Neural cell (in vitro differentiated cells): ENCODE measurements around the gene EBF3. TPM values are rescaled to one million over a fixed set of nuclear protein-coding genes. Genes with fewer than 3 reads are reported as not detected.

Experiments
- H2AFZ ChIP-seq: fragments of 200-600, 300-800 bp; sonication (generic), shearing (Covaris generic); 2 replicates; pipeline ENCODE4 v1.6.0; 2014; ENCODE audit warnings: low read depth, mild to moderate bottlenecking, antibody characterized with exemption, low read length, moderate library complexity
- H3F3A ChIP-seq: fragments of 200-600 bp; shearing (Covaris generic); 2 replicates; pipeline ENCODE4 v1.6.1; 2016; ENCODE audit warnings: mild to moderate bottlenecking, moderate library complexity, mixed read lengths, antibody characterized with exemption, low read length; ENCODE audit not compliant: insufficient read depth, poor library complexity, severe bottlenecking
- H3K27ac ChIP-seq: fragments of 200-600, 300-800 bp; sonication (generic), shearing (Covaris generic); 2 replicates; pipeline ENCODE4 v1.5.1; 2014; ENCODE audit warnings: mild to moderate bottlenecking, low read length, moderate library complexity
- H3K27me3 ChIP-seq: fragments of 300-800, 200-600 bp; sonication (generic), shearing (Covaris generic); 2 replicates; pipeline ENCODE4 v1.6.0; 2014; ENCODE audit warnings: mild to moderate bottlenecking, low read depth, low read length, moderate library complexity; ENCODE audit not compliant: insufficient read depth
- H3K36me3 ChIP-seq: fragments of 300-800, 200-600 bp; sonication (generic), shearing (Covaris generic); 2 replicates; pipeline ENCODE4 v1.5.1; 2014; ENCODE audit warnings: mild to moderate bottlenecking, antibody characterized with exemption, low read length, moderate library complexity; ENCODE audit not compliant: insufficient read depth
- H3K4me2 ChIP-seq: fragments of 300-800, 200-600 bp; sonication (generic), shearing (Covaris generic); 2 replicates; pipeline ENCODE4 v1.6.0; 2014; ENCODE audit warnings: mild to moderate bottlenecking, low read length
- H3K4me3 ChIP-seq: fragments of 300-800, 200-600 bp; sonication (generic), shearing (Covaris generic); 2 replicates; pipeline ENCODE4 v1.5.1; 2014; ENCODE audit warnings: mild to moderate bottlenecking, low read length, moderate library complexity
- H3K79me2 ChIP-seq: fragments of 200-600 bp; shearing (Covaris generic); replicated peaks from 2 replicates; pipeline ENCODE4 v1.6.0; 2014; ENCODE audit warnings: mild to moderate bottlenecking, low read length, moderate library complexity; ENCODE audit not compliant: insufficient read depth
- H3K9ac ChIP-seq: fragments of 300-800, 200-600 bp; sonication (generic), shearing (Covaris generic); 2 replicates; pipeline ENCODE4 v1.6.1; 2016; ENCODE audit warnings: mild to moderate bottlenecking, low read length, mixed read lengths
- H3K9me2 ChIP-seq: fragments of 200-600 bp; shearing (Covaris generic); 2 replicates; pipeline ENCODE4 v1.6.1; 2016; ENCODE audit warnings: mild to moderate bottlenecking, low read length, mixed read lengths; ENCODE audit not compliant: insufficient read depth
- H3K9me3 ChIP-seq: fragments of 200-600, 300-800 bp; sonication (generic), shearing (Covaris generic); 2 replicates; pipeline ENCODE4 v1.6.1; 2016; ENCODE audit warnings: mild to moderate bottlenecking, mixed run types, low read length, moderate library complexity, mixed read lengths
- H4K20me1 ChIP-seq: fragments of 200-600 bp; shearing (Covaris generic); 2 replicates; pipeline ENCODE4 v1.6.1; 2016; ENCODE audit warnings: mild to moderate bottlenecking, mixed run types; ENCODE audit not compliant: insufficient read depth
- CTCF ChIP-seq: fragments of 450-650 bp; IDR thresholded peaks from 2 replicates; pipeline ENCODE4 v1.5.1; 2014; ENCODE audit warnings: antibody characterized with exemption, mild to moderate bottlenecking, moderate library complexity; ENCODE audit not compliant: poor library complexity, severe bottlenecking
- EP300 ChIP-seq: fragments of 450-650 bp; conservative IDR thresholded peaks from 2 replicates; pipeline ENCODE4 v1.6.1; 2014; ENCODE audit warnings: antibody characterized with exemption, mild to moderate bottlenecking, moderate library complexity; ENCODE audit not compliant: poor library complexity, severe bottlenecking
- EZH2 ChIP-seq: fragments of 200-600, 300-800 bp; shearing (Covaris generic), sonication (generic); IDR thresholded peaks from 2 replicates; pipeline ENCODE4 v1.6.1; 2014; ENCODE audit warnings: antibody characterized with exemption, low read length, borderline replicate concordance, mild to moderate bottlenecking; ENCODE audit not compliant: insufficient read depth, poor library complexity, severe bottlenecking
- MXI1 ChIP-seq: fragments of 450-650 bp; conservative IDR thresholded peaks from 2 replicates; pipeline ENCODE4 v1.6.1; 2014; ENCODE audit warnings: antibody characterized with exemption, mild to moderate bottlenecking; ENCODE audit not compliant: poor library complexity, severe bottlenecking
- POLR2AphosphoS5 ChIP-seq: IDR thresholded peaks from 2 replicates; pipeline ENCODE4 v1.6.1; 2012
- RAD21 ChIP-seq: fragments of 450-650 bp; conservative IDR thresholded peaks from 2 replicates; pipeline ENCODE4 v1.6.1; 2014; ENCODE audit warnings: antibody characterized with exemption, mild to moderate bottlenecking, moderate library complexity
- REST ChIP-seq: IDR thresholded peaks from 2 replicates; pipeline ENCODE4 v1.6.1; 2012; ENCODE audit warnings: borderline replicate concordance
- SMC3 ChIP-seq: fragments of 450-650 bp; conservative IDR thresholded peaks from 2 replicates; pipeline ENCODE4 v1.6.1; 2014; ENCODE audit warnings: antibody characterized with exemption, mild to moderate bottlenecking, moderate library complexity; ENCODE audit not compliant: poor library complexity
- TAF1 ChIP-seq: IDR thresholded peaks from 2 replicates; pipeline ENCODE4 v1.6.1; 2012; ENCODE audit warnings: low read depth
- polyA plus RNA-seq: library from polyadenylated mRNA; depleted of rRNA; stranded (reverse); fragments of >200 nt; gene quantifications from 2 replicates; pipeline ENCODE4 v1.2.3, GENCODE V29; 2014

The EBF3 gene
- polyA plus RNA-seq, 1 donor from 2014 or later = 0.38 TPM

GRCh38 chr10:129820451-129820850 is 143.6 kb downstream of the EBF3 start:
- Histone ChIP-seq H4K20me1 (no peaks in the 10 kb centered on the region), H3K27me3 (no peaks in the 10 kb centered on the region), H3K79me2 (no peaks in the 10 kb centered on the region), H3K36me3 (no peaks in the 10 kb centered on the region), H3K9ac (no peak overlapping the region), H3F3A (no peaks in the 10 kb centered on the region), H3K4me2 (no peak overlapping the region), H3K27ac (no peak overlapping the region), H3K9me3 (no peaks in the 10 kb centered on the region), H3K4me3 (no peak overlapping the region), H2AFZ (no peak overlapping the region), H3K9me2 (no peaks in the 10 kb centered on the region)
- TF ChIP-seq EZH2 = no peak
- no peak for TF ChIP-seq SMC3
- no peak for TF ChIP-seq CTCF
- TF ChIP-seq POLR2AphosphoS5 = no peak
- TF ChIP-seq EP300 = no peak

GRCh38 chr10:129816656-129817045 is 147.4 kb downstream of the EBF3 start:
- no peaks in the 10 kb centered on the region for H3K9me2 ChIP-seq
- no peaks in the 10 kb centered on the region for H3K79me2 ChIP-seq
- no peak overlapping the region for H3K27ac ChIP-seq
- H4K20me1 ChIP-seq = no peaks in the 10 kb centered on the region
- H3K36me3 ChIP-seq = no peaks in the 10 kb centered on the region
- no peaks in the 10 kb centered on the region for H3K27me3 ChIP-seq
- TF ChIP-seq EZH2 = no peak
- TF ChIP-seq CTCF = no peak
- TF ChIP-seq REST = no peak
- no peak for TF ChIP-seq MXI1
- no peak for TF ChIP-seq RAD21
- no peak for TF ChIP-seq EP300
- TF ChIP-seq SMC3 = no peak
- TF ChIP-seq TAF1 = no peak
- H3K9ac ChIP-seq = no peak overlapping the region
- no peaks in the 10 kb centered on the region for H3F3A ChIP-seq
- H3K4me3 ChIP-seq = no peak overlapping the region
- H2AFZ ChIP-seq = no peak overlapping the region
- no peaks in the 10 kb centered on the region for H3K9me3 ChIP-seq
- no peak overlapping the region for H3K4me2 ChIP-seq
